Common myeloid progenitor, CD34-positive (primary cell): ENCODE measurements around the gene DOP1A.

Source experiments
- CTCF ChIA-PET: fragments of 350-600 bp; sonication (Branson Sonifier 250); formaldehyde crosslinking; loops from one replicate; lab custom pipeline; 2021; ENCODE audit warnings: antibody characterized with exemption; lab: Charles Lee
- POLR2A ChIA-PET: fragments of 350-600 bp; sonication (Branson Sonifier 250); formaldehyde crosslinking; loops from one replicate; lab custom pipeline; 2021; ENCODE audit warnings: antibody characterized with exemption; lab: Charles Lee
- DNase-seq, 3 donors: peaks; one replicate each; pipeline versions ENCODE4 v3.0.0 to v3.0.0-alpha.2; 2013
- H3K27ac ChIP-seq, 2 experiments: 1 replicate in 1 of 2; 2 replicates in 1 of 2; pipeline ENCODE4 v1.7.0; 2013; ENCODE audit warnings: inconsistent platforms in 2 of 2, low read length in 2 of 2, mild to moderate bottlenecking in 2 of 2, low read depth in 1 of 2, moderate library complexity in 1 of 2; ENCODE audit not compliant: severe bottlenecking in 2 of 2, insufficient read depth in 1 of 2, poor library complexity in 1 of 2
- H3K27me3 ChIP-seq, 5 experiments: replicated peaks in 2 of 5; 1 replicate in 3 of 5; 2 replicates in 2 of 5; pipeline versions ENCODE4 v1.6.1 to v1.7.0; 2013; ENCODE audit warnings: low read length in 4 of 5, mild to moderate bottlenecking in 2 of 5, moderate library complexity in 2 of 5, inconsistent platforms in 1 of 5; ENCODE audit not compliant: insufficient read depth in 5 of 5, control insufficient read depth in 4 of 5
- H3K36me3 ChIP-seq, 4 experiments: 1 replicate in 2 of 4; 2 replicates in 2 of 4; pipeline versions ENCODE4 v1.6.1 to v1.7.0; 2013; ENCODE audit warnings: low read length in 3 of 4, control low read depth in 1 of 4, mild to moderate bottlenecking in 1 of 4; ENCODE audit not compliant: control insufficient read depth in 4 of 4, insufficient read depth in 4 of 4
- H3K4me1 ChIP-seq, 4 experiments: 1 replicate in 3 of 4; 2 replicates in 1 of 4; pipeline versions ENCODE4 v1.6.1 to v1.7.1; 2013; ENCODE audit warnings: low read length in 3 of 4, mild to moderate bottlenecking in 3 of 4, control low read depth in 1 of 4, inconsistent platforms in 1 of 4, moderate library complexity in 1 of 4; ENCODE audit not compliant: control insufficient read depth in 4 of 4, insufficient read depth in 4 of 4; ENCODE audit errors: control extremely low read depth in 1 of 4
- H3K4me3 ChIP-seq, 7 experiments: 1 replicate in 4 of 7; 2 replicates in 3 of 7; pipeline versions ENCODE4 v1.5.1 to v1.7.0; 2013; ENCODE audit warnings: mild to moderate bottlenecking in 7 of 7, low read length in 6 of 7, moderate library complexity in 6 of 7, inconsistent platforms in 2 of 7, low read depth in 2 of 7, control low read depth in 1 of 7; ENCODE audit not compliant: insufficient read depth in 4 of 7, control insufficient read depth in 1 of 7; ENCODE audit errors: extremely low read depth in 1 of 7
- H3K9me3 ChIP-seq, 5 experiments: 1 replicate in 4 of 5; 2 replicates in 1 of 5; pipeline versions ENCODE4 v1.6.1 to v1.7.1; 2013; ENCODE audit warnings: low read length in 4 of 5, mild to moderate bottlenecking in 2 of 5, inconsistent platforms in 1 of 5, low read depth in 1 of 5, moderate library complexity in 1 of 5; ENCODE audit not compliant: control insufficient read depth in 4 of 5, insufficient read depth in 2 of 5; ENCODE audit errors: control extremely low read depth in 1 of 5
- WGBS: methylation state at CpG from one replicate; pipeline ENCODE4 v1.1.5; 2013; ENCODE audit not compliant: insufficient coverage; 5-methylcytosine and 5-hydroxymethylcytosine counted together

The DOP1A gene

GRCh38 chr6:83097675-83098074 is 30.2 kb downstream of the DOP1A start:
- whole genome bisulfite sequencing, result no CpG with 5 or more reads among the region's 1 CpG
- no peaks in the 10 kb centered on the region for H3K4me1 ChIP-seq
- H3K27ac ChIP-seq, result no peak overlapping the region
- DNase-seq, result no peak
- H3K36me3 ChIP-seq, result peaks cover 2 to 20% (median 2%) of the 10 kb centered on the region in 4 experiments
- CTCF ChIA-PET, result interaction anchor here (0.6 to 1.8 kb wide), 2 partner anchors 9 to 16 kb away, joined by 3 to 4 read pairs; no protein-coding TSS in a partner anchor
- no peak overlapping the region for H3K4me3 ChIP-seq
- H3K9me3 ChIP-seq, result no peaks in the 10 kb centered on the region
- POLR2A ChIA-PET, result no interaction called here
- no peaks in the 10 kb centered on the region for H3K27me3 ChIP-seq

- ChIA-PET POLR2A (interaction anchor here (0.6 kb wide), 1 partner anchor 112 kb away, joined by 3 read pairs; no protein-coding TSS in a partner anchor), CTCF (interaction anchor here (0.8 to 1.8 kb wide), 4 partner anchors 10 to 33 kb away, joined by 3 to 4 read pairs (median 4); partner anchors contain the start of gene UBE3D)
- H3K36me3 ChIP-seq, result peaks cover 2 to 29% (median 5%) of the 10 kb centered on the region in 4 experiments
- H3K4me1 ChIP-seq, result no peaks in the 10 kb centered on the region
- no peak overlapping the region for H3K4me3 ChIP-seq
- H3K27ac ChIP-seq, result no peak overlapping the region
- no peaks in the 10 kb centered on the region for H3K27me3 ChIP-seq
- H3K9me3 ChIP-seq, result no peaks in the 10 kb centered on the region
- WGBS, result 100% methylated on average over 1 of the region's 3 CpGs
- DNase-seq, result no peak
Observed at GRCh38 chr6:83098589-83098988, 31.1 kb downstream of the DOP1A start.

DNA sequence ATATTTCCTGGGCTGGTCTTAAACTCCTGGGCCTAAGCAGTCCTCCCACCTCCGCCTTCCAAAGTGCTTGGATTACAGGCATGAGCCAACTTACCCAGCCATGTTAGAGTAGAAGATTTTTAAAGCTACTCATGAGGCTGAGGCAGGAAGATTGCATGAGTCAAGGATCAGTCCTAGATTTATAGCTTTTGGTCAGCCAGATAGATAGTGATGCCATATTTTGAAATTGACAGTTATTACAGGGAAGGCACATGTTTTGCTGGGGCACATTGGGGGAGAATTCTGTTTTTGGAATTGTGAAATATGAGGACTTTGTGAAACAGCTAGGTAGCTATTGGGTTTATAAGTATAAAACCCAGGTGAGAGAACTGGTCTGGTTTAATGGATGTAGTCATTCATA is 40.9 kb downstream of the DOP1A start:
- H3K4me1 ChIP-seq, result no peaks in the 10 kb centered on the region

DNA sequence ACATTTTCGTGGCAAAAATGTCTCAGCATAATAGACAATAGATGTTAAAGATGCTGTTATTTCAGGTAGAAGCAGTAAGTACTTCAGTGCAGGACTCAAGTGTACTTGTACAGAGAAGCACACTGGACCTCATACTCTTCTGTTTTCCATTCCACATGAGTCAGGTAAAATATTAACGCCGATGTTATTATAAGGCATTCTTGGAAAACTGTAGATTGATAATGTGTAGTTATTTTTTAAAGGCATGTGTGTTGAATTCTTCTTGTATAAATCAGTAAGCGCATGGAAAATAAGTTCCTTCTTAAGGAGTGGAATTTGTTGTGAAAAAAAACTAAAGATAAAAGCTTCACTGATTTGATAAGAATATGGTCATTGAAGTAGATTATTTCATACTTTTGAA is 45.8 kb downstream of the DOP1A start:
- DNase-seq, result no peak
- Histone ChIP-seq H3K27ac (no peak overlapping the region), H3K4me3 (no peak overlapping the region), H3K27me3 (no peaks in the 10 kb centered on the region), H3K36me3 (peaks cover 5 to 21% (median 8%) of the 10 kb centered on the region in 4 experiments), H3K4me1 (no peaks in the 10 kb centered on the region), H3K9me3 (no peaks in the 10 kb centered on the region)
- ChIA-PET POLR2A (no interaction called here), CTCF (interaction anchor here (0.6 kb wide), 1 partner anchor 1717 kb away, joined by 3 read pairs; no protein-coding TSS in a partner anchor)
- WGBS, result 95% methylated on average over 4 of the region's 4 CpGs

More for the DNA sequence above, 40.9 kb downstream of the DOP1A start:
- H3K4me3 ChIP-seq, result no peak overlapping the region
- H3K36me3 ChIP-seq, result peaks cover 8 to 28% (median 10%) of the 10 kb centered on the region in 4 experiments
- DNase-seq, result no peak
- H3K9me3 ChIP-seq, result peaks cover 0 to 6% (median 0%) of the 10 kb centered on the region in 5 experiments
- 82% methylated on average over 1 of the region's 1 CpG for WGBS
- no peak overlapping the region for H3K27ac ChIP-seq
- H3K27me3 ChIP-seq, result no peaks in the 10 kb centered on the region
- POLR2A ChIA-PET, result interaction anchor here (0.6 kb wide), 1 partner anchor 41 kb away, joined by 3 read pairs; the partner anchor contains the start of gene DOP1A
- CTCF ChIA-PET, result interaction anchor here (0.8 to 1.3 kb wide), 2 partner anchors 8 to 42 kb away, joined by 3 read pairs; no protein-coding TSS in a partner anchor

GRCh38 chr6:83114164-83114563 is 46.7 kb downstream of the DOP1A start:
- no peaks in the 10 kb centered on the region for H3K4me1 ChIP-seq

GRCh38 chr6:83117802-83118201 is 50.3 kb downstream of the DOP1A start:
- CTCF ChIA-PET, result interaction anchor here (1.2 kb wide), 1 partner anchor 12 kb away, joined by 3 read pairs; no protein-coding TSS in a partner anchor
- WGBS, result no CpG with 5 or more reads among the region's 1 CpG
- POLR2A ChIA-PET, result no interaction called here
- Histone ChIP-seq H3K9me3 (no peaks in the 10 kb centered on the region), H3K27me3 (no peaks in the 10 kb centered on the region), H3K27ac (no peak overlapping the region), H3K4me1 (no peaks in the 10 kb centered on the region), H3K4me3 (no peak overlapping the region), H3K36me3 (peaks cover 0 to 14% (median 5%) of the 10 kb centered on the region in 4 experiments)
- no peak for DNase-seq

More at GRCh38 chr6:83114164-83114563, 46.7 kb downstream of the DOP1A start:
- no peaks in the 10 kb centered on the region for H3K27me3 ChIP-seq
- no peak overlapping the region for H3K4me3 ChIP-seq
- H3K36me3 ChIP-seq, result peaks cover 3 to 17% (median 9%) of the 10 kb centered on the region in 4 experiments
- H3K27ac ChIP-seq, result no peak overlapping the region
- no peak for DNase-seq
- WGBS, result no CpG with 5 or more reads among the region's 1 CpG
- no peaks in the 10 kb centered on the region for H3K9me3 ChIP-seq
- ChIA-PET POLR2A (no interaction called here), CTCF (no interaction called here)

GRCh38 chr6:83119742-83120300 is 52.4 kb downstream of the DOP1A start:
- H3K36me3 ChIP-seq, result peaks cover 3 to 30% (median 10%) of the 10 kb centered on the region in 4 experiments
- no CpG with 5 or more reads among the region's 2 CpGs for WGBS
- no peaks in the 10 kb centered on the region for H3K27me3 ChIP-seq
- no peaks in the 10 kb centered on the region for H3K9me3 ChIP-seq
- H3K4me3 ChIP-seq, result no peak overlapping the region
- H3K4me1 ChIP-seq, result no peaks in the 10 kb centered on the region
- H3K27ac ChIP-seq, result no peak overlapping the region
- DNase-seq, result no peak
- ChIA-PET POLR2A (no interaction called here), CTCF (interaction anchor here (1.1 kb wide), 1 partner anchor 95 kb away, joined by 3 read pairs; no protein-coding TSS in a partner anchor)
